Activated T-helper 1 cell treated with anti-CD3 and anti-CD28 coated beads, Interleukin-12 subunit alpha, Interleukin-12 subunit beta, Interleukin-2, Interleukin-4 antibody, amounts not matched to agents 30 ng/mL and 10 ng/mL and 1 ng/mL, durations not matched to agents 14 hours and 24 hours and 36 hours (primary cell): ENCODE measurements around the gene MAP1LC3A. TPM values are rescaled to one million over a fixed set of nuclear protein-coding genes. Genes with fewer than 3 reads are reported as not detected.

Experiments
- DNase-seq: peaks from one replicate; pipeline ENCODE4 v3.0.0; 2021; ENCODE audit warnings: low spot score
- H3K27ac Mint-ChIP-seq: one replicate; pipeline ENCODE4 v1.8.0; 2021; ENCODE audit warnings: mild to moderate bottlenecking, mixed read lengths
- H3K27me3 Mint-ChIP-seq: one replicate; pipeline ENCODE4 v1.8.0; 2022; ENCODE audit warnings: mild to moderate bottlenecking, moderate library complexity, mixed read lengths; ENCODE audit not compliant: insufficient read depth
- H3K36me3 Mint-ChIP-seq: one replicate; pipeline ENCODE4 v1.8.0; 2021; ENCODE audit warnings: low read depth, mixed read lengths
- H3K4me1 Mint-ChIP-seq: one replicate; pipeline ENCODE4 v1.8.0; 2021; ENCODE audit warnings: low read depth, mixed read lengths
- H3K4me3 Mint-ChIP-seq: one replicate; pipeline ENCODE4 v1.8.0; 2021; ENCODE audit warnings: mild to moderate bottlenecking, moderate library complexity, mixed read lengths
- H3K9me3 Mint-ChIP-seq: one replicate; pipeline ENCODE4 v1.8.0; 2021; ENCODE audit warnings: mixed read lengths
- intact Hi-C: fragments of 100-400 bp; cut with micrococcal nuclease; formaldehyde crosslinking; loops from one replicate; pipeline ENCODE4 v1.15.1; 2024
- total RNA-seq: library from RNA; stranded (reverse); gene quantifications from 2 replicates; pipeline ENCODE4 v1.2.3, GENCODE V29; 2022

MAP1LC3A gene
- total RNA-seq, 1 donor from 2014 or later = 6.1 TPM

DNA sequence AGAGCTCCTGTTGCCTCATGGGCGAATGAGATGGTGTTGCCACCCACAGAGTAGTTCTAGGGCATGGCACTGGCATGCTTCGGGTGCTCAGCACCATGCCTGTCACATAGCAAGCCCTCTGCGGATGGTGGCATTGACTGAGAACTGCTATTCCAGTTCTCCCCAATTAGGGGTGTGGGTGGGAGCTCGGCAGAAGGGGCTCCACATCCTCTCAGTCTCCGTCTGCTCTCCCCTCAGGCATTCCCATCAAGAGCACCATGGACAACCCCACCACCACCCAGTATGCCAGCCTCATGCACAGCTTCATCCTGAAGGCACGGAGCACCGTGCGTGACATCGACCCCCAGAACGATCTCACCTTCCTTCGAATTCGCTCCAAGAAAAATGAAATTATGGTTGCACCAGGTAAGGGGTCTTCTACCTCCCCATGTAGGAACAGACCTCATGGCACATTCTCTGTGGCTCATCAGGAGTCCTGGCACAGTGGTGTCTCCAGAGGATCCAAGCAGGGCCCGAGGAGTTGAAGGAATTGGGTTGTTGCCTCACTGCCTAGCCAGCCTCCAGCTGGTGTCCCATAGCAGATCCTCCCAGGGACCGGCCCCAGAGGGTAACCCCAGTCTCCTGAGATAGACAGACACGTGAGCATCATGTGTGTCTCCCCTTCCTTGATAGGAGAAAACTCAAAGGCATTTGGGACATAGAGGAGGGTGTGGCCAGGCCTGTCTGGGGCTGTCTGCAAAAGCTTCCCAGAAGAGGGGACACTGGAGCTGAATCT is 23.9 kb upstream of the MAP1LC3A start:
- Mint-ChIP-seq H3K9me3 (no peaks in the 10 kb centered on the region), H3K27me3 (no peaks in the 10 kb centered on the region), H3K36me3 (peaks cover 17% of the 10 kb centered on the region), H3K4me1 (peaks cover 5% of the 10 kb centered on the region), H3K4me3 (no peak overlapping the region), H3K27ac (peak overlapping the region; percentile 68)
- no peak for DNase-seq
- intact Hi-C loops = no loop called here

DNA sequence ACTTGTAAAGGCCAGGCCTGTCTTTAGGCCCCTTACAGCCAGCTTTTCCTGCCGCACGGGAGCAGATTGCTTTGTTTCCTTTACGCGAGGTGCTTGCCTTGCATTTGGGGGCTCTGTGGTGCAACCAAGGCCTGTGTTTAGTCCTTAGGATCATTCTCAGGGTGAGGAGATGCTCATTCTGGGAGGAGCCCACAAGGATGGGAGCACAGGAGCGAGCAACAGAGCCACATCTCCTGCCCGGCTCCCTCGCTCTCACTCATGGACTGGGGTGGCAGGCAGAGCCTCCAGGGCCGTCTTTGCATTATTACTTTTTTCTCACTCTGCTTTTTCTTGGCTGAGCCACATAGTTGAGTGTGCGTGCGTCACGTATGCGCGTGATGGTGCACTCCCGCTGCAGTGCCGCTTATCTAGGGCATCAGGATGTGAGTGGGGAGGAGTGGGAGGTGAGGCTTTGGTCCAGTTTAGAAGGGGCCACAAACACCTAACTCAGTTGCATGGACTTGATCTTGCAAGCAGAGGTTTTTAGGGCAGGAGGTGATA is 23.1 kb upstream of the MAP1LC3A start:
- Mint-ChIP-seq H3K27me3 (no peaks in the 10 kb centered on the region), H3K4me3 (no peak overlapping the region), H3K4me1 (peaks cover 7% of the 10 kb centered on the region), H3K27ac (no peak overlapping the region), H3K9me3 (no peaks in the 10 kb centered on the region), H3K36me3 (peaks cover 20% of the 10 kb centered on the region)
- intact Hi-C loops = no loop called here
- no peak for DNase-seq

DNA sequence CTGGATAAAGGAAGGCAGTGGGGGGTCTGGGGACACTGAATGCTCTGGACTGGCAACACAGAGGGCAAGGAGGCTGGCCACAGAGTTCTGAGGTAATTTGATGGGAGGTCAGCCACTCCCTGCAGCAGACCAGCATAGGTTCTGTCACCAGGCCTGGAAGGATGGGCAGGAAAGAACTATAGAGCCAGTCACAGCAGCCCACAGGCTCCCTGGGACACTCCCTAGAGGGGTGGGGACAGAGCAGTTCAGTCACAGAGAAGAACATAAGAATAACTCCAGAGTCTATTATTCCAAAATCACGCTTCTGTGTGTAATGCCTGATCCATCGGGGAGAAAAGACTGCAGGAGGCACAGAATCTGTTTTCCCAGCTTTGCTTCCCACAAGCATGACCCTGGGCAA is 22.7 kb upstream of the MAP1LC3A start:
- no peaks in the 10 kb centered on the region for H3K27me3 Mint-ChIP-seq
- no peaks in the 10 kb centered on the region for H3K9me3 Mint-ChIP-seq
- H3K4me3 Mint-ChIP-seq = no peak overlapping the region
- DNase-seq = no peak
- H3K27ac Mint-ChIP-seq = no peak overlapping the region
- intact Hi-C loops = no loop called here
- H3K36me3 Mint-ChIP-seq = peaks cover 23% of the 10 kb centered on the region
- peaks cover 12% of the 10 kb centered on the region for H3K4me1 Mint-ChIP-seq

DNA sequence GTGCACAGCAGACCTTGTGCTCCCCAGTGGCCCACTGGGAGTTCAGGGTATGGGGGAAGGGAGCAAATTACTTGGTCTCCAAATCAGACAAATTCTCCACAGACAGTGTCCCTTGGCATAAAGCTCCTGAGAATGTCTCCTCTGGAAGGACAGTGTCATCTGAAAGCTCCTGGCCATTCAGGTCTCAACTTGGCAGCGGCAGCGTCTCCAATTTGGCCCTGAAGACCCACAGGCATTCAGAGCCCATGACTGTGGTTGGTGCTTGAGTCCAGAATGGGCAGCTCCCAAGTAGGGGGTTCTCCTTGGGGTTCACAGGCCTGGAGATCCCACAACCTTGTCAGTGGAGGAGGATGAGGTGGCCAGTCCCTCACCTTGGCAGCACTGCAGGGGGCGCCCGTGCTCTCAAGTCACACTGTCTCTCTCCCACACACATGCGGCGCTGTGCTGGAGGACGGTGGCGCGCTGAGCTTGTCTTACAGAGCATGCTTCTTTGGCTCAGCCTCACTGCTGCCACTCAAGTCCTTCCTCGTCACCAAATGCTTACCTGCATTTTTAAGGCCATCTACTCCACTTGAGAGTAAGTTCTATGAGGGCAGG is 21.6 kb upstream of the MAP1LC3A start:
- H3K9me3 Mint-ChIP-seq = no peaks in the 10 kb centered on the region
- H3K36me3 Mint-ChIP-seq = peaks cover 25% of the 10 kb centered on the region
- peaks cover 22% of the 10 kb centered on the region for H3K4me1 Mint-ChIP-seq
- intact Hi-C loops = no loop called here
- H3K4me3 Mint-ChIP-seq = no peak overlapping the region
- no peaks in the 10 kb centered on the region for H3K27me3 Mint-ChIP-seq
- DNase-seq = no peak
- H3K27ac Mint-ChIP-seq = no peak overlapping the region

DNA sequence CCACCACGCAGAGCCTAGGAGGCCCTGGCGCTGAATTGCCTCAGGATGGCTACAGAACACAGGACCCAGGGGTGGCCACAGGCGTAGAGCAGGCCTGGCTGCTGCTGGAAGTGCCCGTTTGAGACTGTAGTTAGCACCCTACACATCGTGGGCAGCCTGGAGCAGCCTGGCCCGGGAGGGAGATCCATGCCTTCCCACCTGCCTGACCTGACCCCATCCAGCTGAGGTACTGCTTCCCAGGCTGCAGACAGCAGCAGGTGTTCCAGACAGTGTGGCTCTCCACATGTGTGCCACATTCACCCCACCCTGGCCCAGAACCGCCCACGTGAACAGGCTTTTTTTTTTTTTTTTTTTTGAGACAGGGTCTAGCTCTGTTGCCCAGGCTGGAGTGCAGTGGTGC is 20.9 kb upstream of the MAP1LC3A start:
- Mint-ChIP-seq H3K4me1 (peaks cover 24% of the 10 kb centered on the region), H3K27me3 (no peaks in the 10 kb centered on the region), H3K4me3 (no peak overlapping the region), H3K9me3 (no peaks in the 10 kb centered on the region), H3K27ac (no peak overlapping the region), H3K36me3 (peaks cover 26% of the 10 kb centered on the region)
- no peak for DNase-seq
- intact Hi-C loops = loop anchor here (1.0 kb wide), 2 partner anchors 172 to 232 kb away; no protein-coding TSS in a partner anchor

DNA sequence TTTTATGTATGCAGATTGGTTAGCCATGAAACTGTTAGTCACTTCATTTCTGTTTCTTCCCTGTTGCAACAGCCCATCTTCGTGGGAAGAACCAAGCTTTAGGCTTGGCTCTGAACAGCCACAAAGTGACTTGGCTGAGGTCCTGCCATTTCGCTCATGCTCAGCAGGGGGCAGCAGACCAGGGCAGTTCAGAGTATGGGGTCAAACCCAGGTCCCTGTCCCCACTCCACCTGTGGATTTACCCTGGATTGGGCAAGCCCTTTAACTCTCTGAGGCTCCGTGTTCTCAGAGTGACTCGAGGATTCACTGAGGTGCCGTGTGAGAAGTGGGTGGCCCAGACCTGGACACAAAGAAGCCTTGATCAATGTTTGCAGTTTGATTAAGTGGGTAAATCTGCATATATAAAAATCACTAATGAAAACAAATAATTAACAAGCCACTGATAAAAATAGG is 19.8 kb upstream of the MAP1LC3A start:
- H3K36me3 Mint-ChIP-seq = peaks cover 26% of the 10 kb centered on the region
- no peak overlapping the region for H3K27ac Mint-ChIP-seq
- H3K27me3 Mint-ChIP-seq = no peaks in the 10 kb centered on the region
- intact Hi-C loops = loop anchor here (1.0 kb wide), 2 partner anchors 171 to 231 kb away; no protein-coding TSS in a partner anchor
- peaks cover 24% of the 10 kb centered on the region for H3K4me1 Mint-ChIP-seq
- no peaks in the 10 kb centered on the region for H3K9me3 Mint-ChIP-seq
- peak; percentile 29 for DNase-seq
- no peak overlapping the region for H3K4me3 Mint-ChIP-seq

DNA sequence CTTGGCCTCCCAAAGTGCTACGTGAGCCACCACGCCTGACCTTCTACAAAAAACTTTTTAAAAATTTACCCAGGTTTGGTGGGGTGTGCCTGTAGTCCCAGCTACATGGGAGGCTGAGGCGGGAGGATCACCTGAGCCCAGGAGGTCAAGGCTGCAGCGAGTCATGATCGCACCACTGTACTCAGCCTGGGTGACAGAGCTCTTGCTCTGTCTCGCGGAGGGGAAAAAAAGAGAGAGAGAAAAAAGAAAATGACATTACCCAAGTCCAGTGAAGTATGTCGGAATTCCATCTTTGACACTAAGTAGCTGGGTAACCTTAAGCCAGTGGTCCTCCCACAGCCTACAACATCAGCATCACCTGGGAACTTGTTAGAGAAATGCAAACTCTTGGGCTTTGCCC is 18.8 kb upstream of the MAP1LC3A start:
- H3K36me3 Mint-ChIP-seq = peaks cover 23% of the 10 kb centered on the region
- H3K4me3 Mint-ChIP-seq = no peak overlapping the region
- intact Hi-C loops = no loop called here
- no peaks in the 10 kb centered on the region for H3K27me3 Mint-ChIP-seq
- H3K27ac Mint-ChIP-seq = no peak overlapping the region
- no peak for DNase-seq
- no peaks in the 10 kb centered on the region for H3K9me3 Mint-ChIP-seq
- H3K4me1 Mint-ChIP-seq = peaks cover 34% of the 10 kb centered on the region

DNA sequence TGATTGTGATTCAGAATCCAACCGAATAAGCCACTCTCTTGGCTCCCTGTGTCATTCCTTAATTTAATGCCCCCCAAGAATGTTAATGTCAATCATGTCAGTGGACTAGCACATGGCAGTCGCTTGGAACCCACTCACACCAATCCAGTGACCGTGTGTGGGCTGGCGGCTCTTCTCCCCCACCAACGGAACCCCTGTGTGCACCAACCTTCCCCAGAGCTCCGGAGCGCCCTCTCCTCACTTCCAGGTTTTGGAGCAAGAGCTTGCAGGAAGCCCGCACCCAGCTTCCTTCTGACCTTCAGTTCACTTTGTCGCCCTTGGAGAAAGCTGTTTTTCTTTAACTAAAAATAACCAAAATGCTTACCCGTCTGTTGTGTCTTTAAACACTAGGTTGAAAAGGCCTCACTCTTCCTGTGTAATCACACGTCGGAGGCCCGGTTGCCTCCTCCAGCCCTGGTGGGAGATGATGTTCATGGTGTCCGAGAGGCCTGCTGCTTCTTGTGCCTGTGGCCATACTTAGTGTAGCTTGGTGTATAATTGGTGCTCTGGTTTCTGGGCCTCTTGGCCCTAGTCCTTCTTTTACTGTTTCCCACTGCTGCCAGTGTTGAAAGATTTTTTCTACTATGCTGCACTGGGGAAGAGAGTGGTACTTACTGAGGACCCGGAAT is 17.8 kb upstream of the MAP1LC3A start:
- peak overlapping the region; percentile 84 for H3K27ac Mint-ChIP-seq

DNA sequence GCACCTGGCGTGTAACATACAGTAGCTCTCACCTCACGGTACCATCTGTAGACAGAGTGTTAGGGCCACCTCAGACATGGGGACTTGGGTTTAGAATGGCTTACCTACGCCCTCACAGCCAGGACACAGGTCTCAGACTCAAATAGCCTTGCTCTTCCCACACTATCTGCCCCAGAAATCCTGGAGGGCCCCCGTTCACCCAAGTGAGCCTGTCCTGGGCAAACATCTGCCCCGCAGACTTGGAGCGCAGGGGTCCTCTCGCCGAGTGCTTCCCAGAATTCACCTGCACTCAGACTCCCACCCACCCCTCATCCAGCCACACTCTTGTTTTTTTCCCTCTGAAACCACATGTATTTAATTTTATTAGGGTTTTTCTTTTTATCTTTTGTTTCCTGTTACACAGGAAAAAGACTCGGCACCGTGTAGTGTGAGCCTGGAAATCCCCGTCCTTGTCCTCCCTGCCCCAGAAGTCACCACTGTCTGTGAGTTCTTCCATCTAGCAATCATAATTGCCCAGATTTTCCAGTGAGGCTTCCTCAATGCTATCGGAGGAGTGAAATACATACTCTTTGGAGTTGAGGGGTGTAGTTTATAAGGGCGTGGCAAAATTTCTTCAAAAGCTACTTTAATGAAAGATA is 17.1 kb upstream of the MAP1LC3A start:
- H3K27ac Mint-ChIP-seq = peak overlapping the region; percentile 84
- peaks cover 20% of the 10 kb centered on the region for H3K36me3 Mint-ChIP-seq
- intact Hi-C loops = loop anchor here (1.0 kb wide), 1 partner anchor 163 kb away; the partner anchor contains the start of gene TP53INP2
- H3K27me3 Mint-ChIP-seq = no peaks in the 10 kb centered on the region
- H3K4me1 Mint-ChIP-seq = peaks cover 36% of the 10 kb centered on the region
- peak overlapping the region; percentile 31 for H3K4me3 Mint-ChIP-seq
- no peak for DNase-seq
- no peaks in the 10 kb centered on the region for H3K9me3 Mint-ChIP-seq

More for the DNA sequence above, 17.8 kb upstream of the MAP1LC3A start:
- DNase-seq = no peak
- intact Hi-C loops = loop anchor here (1.0 kb wide), 1 partner anchor 164 kb away; the partner anchor contains the start of gene TP53INP2
- Mint-ChIP-seq H3K9me3 (no peaks in the 10 kb centered on the region), H3K4me3 (no peak overlapping the region), H3K36me3 (peaks cover 20% of the 10 kb centered on the region), H3K4me1 (peaks cover 36% of the 10 kb centered on the region), H3K27me3 (no peaks in the 10 kb centered on the region)

DNA sequence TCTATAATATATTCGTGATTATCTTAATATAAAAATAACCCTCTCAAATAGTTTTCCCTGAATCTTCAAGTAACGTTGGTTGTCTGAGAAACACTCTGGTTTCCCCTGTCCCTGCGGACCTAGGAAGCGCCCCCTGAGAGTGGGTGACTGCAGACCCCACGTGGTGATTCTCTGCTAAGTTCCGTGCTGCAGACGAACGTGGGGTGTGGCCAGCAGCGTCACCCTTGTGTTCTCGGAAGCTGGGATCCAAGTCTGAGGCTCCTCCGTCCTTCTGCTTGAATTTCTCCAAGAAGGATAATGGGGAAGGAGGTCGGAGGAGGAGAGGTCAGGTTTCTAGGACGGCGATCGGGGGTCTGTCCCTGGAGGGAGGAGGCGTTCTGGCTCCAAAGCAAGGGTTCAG is 16.6 kb upstream of the MAP1LC3A start:
- peaks cover 36% of the 10 kb centered on the region for H3K4me1 Mint-ChIP-seq
- intact Hi-C loops = loop anchor here (1.0 kb wide), 1 partner anchor 162 kb away; the partner anchor contains the start of gene TP53INP2
- no peaks in the 10 kb centered on the region for H3K9me3 Mint-ChIP-seq
- no peaks in the 10 kb centered on the region for H3K27me3 Mint-ChIP-seq
- no peak for DNase-seq
- H3K36me3 Mint-ChIP-seq = peaks cover 20% of the 10 kb centered on the region
- no peak overlapping the region for H3K4me3 Mint-ChIP-seq
- H3K27ac Mint-ChIP-seq = peak overlapping the region; percentile 84

DNA sequence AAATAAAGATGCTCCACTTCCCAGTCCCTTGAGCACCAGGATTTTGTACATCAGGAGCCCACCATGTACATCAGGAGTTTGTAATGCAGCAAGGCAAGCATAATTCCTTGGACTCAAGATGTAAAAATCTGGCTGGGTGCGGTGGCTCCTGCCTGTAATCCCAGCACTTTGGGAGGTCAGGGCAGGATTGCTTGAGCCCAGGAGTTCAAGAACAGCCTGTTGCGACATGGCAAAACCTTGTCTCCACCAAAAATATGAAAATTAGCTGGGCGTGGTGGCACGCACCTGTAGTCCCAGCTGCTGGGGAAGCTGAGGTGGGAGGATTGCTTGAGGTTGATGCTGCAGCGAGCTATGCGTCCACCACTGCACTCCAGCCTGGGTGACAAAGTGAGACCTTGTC is 16.1 kb upstream of the MAP1LC3A start:
- Mint-ChIP-seq H3K27ac (no peak overlapping the region), H3K4me3 (no peak overlapping the region), H3K36me3 (peaks cover 16% of the 10 kb centered on the region), H3K9me3 (no peaks in the 10 kb centered on the region), H3K4me1 (peaks cover 36% of the 10 kb centered on the region), H3K27me3 (no peaks in the 10 kb centered on the region)
- intact Hi-C loops = no loop called here
- no peak for DNase-seq

DNA sequence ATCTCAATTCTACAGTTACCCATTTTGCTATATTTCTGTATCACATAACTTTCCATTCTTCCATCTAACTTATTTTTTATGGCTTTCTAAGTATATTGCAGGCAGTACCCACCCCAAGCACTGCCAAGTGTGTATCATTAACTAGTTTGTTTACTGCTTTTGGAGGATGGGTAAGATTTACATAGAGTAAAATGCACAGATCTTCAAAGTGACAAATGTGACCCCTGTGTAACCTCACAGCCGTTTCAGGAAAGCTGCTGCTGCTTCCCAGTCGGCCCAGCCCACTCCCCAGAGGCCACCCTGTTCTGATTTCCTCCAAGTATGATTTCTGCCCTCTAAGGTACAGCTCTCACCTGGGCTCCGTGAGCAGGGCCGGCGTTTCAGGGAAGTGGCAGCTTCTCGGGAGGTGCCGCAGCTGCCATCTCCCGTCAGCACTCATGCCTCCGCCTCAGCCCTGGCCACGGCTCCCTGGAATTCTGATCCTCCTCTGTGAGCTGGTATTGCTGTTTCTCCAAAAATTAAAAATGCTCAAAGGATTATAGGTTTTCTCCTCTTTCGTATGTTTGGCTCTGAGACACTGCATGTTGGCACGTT is 15.0 kb upstream of the MAP1LC3A start:
- Mint-ChIP-seq H3K4me1 (peaks cover 35% of the 10 kb centered on the region), H3K27ac (no peak overlapping the region), H3K27me3 (no peaks in the 10 kb centered on the region), H3K9me3 (no peaks in the 10 kb centered on the region), H3K36me3 (peaks cover 16% of the 10 kb centered on the region), H3K4me3 (no peak overlapping the region)
- intact Hi-C loops = no loop called here
- no peak for DNase-seq
